HepG2 (cell line): ENCODE measurements around the gene KRI1. TPM values are rescaled to one million over a fixed set of nuclear protein-coding genes. Genes with fewer than 3 reads are reported as not detected.
A peak's percentile ranks its signal among the peaks of the same experiment; 100 is the strongest.

Experiments
- CBFB ChIP-seq: sonication (generic); formaldehyde crosslinking; IDR thresholded peaks from 2 replicates; pipeline ENCODE4 v1.4.0; 2020; ENCODE audit warnings: missing genetic modification reagents
- E2F5 ChIP-seq: sonication (generic); formaldehyde crosslinking; conservative IDR thresholded peaks from 2 replicates; pipeline ENCODE4 v1.4.0; 2020; ENCODE audit warnings: missing genetic modification reagents
- ELK4 ChIP-seq: sonication (generic); formaldehyde crosslinking; IDR thresholded peaks from 2 replicates; pipeline ENCODE4 v1.9.0; 2021; ENCODE audit warnings: missing genetic modification reagents, borderline replicate concordance
- FOXM1 ChIP-seq: sonication (generic); formaldehyde crosslinking; IDR thresholded peaks from 2 replicates; pipeline ENCODE4 v1.5.0; 2020; ENCODE audit warnings: missing genetic modification reagents
- GLMP ChIP-seq: sonication (generic); formaldehyde crosslinking; IDR thresholded peaks from 2 replicates; pipeline ENCODE4 v1.9.0; 2021; ENCODE audit warnings: missing genetic modification reagents, mild to moderate bottlenecking, borderline replicate concordance
- MYNN ChIP-seq: sonication (generic); formaldehyde crosslinking; IDR thresholded peaks from 2 replicates; pipeline ENCODE4 v1.4.0; 2020; ENCODE audit warnings: mild to moderate bottlenecking, low read depth, missing genetic modification reagents
- NFE2L1 ChIP-seq: sonication (generic); formaldehyde crosslinking; IDR thresholded peaks from 2 replicates; pipeline ENCODE4 v1.4.0; 2020; ENCODE audit warnings: missing genetic modification reagents, mild to moderate bottlenecking, borderline replicate concordance
- RFX5 ChIP-seq: IDR thresholded peaks from 2 replicates; pipeline ENCODE4 v1.6.1; 2011; ENCODE audit warnings: low read depth, low read length, improper control_type of control experiment
- SALL2 ChIP-seq: sonication (generic); formaldehyde crosslinking; IDR thresholded peaks from 2 replicates; pipeline ENCODE4 v1.8.1; 2023; ENCODE audit warnings: mild to moderate bottlenecking, missing genetic modification reagents, inconsistent platforms
- SCMH1 ChIP-seq: sonication (generic); formaldehyde crosslinking; IDR thresholded peaks from 2 replicates; pipeline ENCODE4 v1.9.0; 2021; ENCODE audit warnings: missing genetic modification reagents, mild to moderate bottlenecking, borderline replicate concordance
- SP4 ChIP-seq: sonication (generic); formaldehyde crosslinking; IDR thresholded peaks from 2 replicates; pipeline ENCODE4 v1.8.1; 2023; ENCODE audit warnings: mild to moderate bottlenecking, missing genetic modification reagents
- SRSF4 ChIP-seq: fragments of 200-400 bp; formaldehyde crosslinking; IDR thresholded peaks from one replicate; pipeline ENCODE4 v1.6.1; 2018; ENCODE audit warnings: mild to moderate bottlenecking, low read depth, low read length, moderate library complexity; ENCODE audit not compliant: poor library complexity, severe bottlenecking
- THYN1 ChIP-seq: sonication (generic); formaldehyde crosslinking; IDR thresholded peaks from 2 replicates; pipeline ENCODE4 v1.8.1; 2023; ENCODE audit warnings: low read depth, mild to moderate bottlenecking, moderate library complexity, missing genetic modification reagents, borderline replicate concordance
- YEATS2 ChIP-seq: sonication (generic); formaldehyde crosslinking; IDR thresholded peaks from 2 replicates; pipeline ENCODE4 v1.4.0; 2020; ENCODE audit warnings: missing genetic modification reagents, borderline replicate concordance
- ZBTB10 ChIP-seq: sonication (generic); formaldehyde crosslinking; IDR thresholded peaks from 2 replicates; pipeline ENCODE4 v1.4.0; 2020; ENCODE audit warnings: missing genetic modification reagents, borderline replicate concordance
- ZNF232 ChIP-seq: sonication (generic); formaldehyde crosslinking; IDR thresholded peaks from 2 replicates; pipeline ENCODE4 v1.4.0; 2020; ENCODE audit warnings: missing genetic modification reagents, borderline replicate concordance
- ZNF282 ChIP-seq: fragments of 450-650 bp; IDR thresholded peaks from 2 replicates; pipeline ENCODE4 v1.6.1; 2018; ENCODE audit not compliant: partially characterized antibody
- ZNF550 ChIP-seq: sonication (generic); formaldehyde crosslinking; IDR thresholded peaks from 2 replicates; pipeline ENCODE4 v1.4.0; 2020; ENCODE audit warnings: mild to moderate bottlenecking, missing genetic modification reagents, borderline replicate concordance
- ZNF557 ChIP-seq: sonication (generic); formaldehyde crosslinking; IDR thresholded peaks from 2 replicates; pipeline ENCODE4 v1.4.0; 2020; ENCODE audit warnings: missing genetic modification reagents
- ZNF605 ChIP-seq: sonication (generic); formaldehyde crosslinking; IDR thresholded peaks from 2 replicates; pipeline ENCODE4 v1.8.0; 2022; ENCODE audit warnings: mild to moderate bottlenecking, missing genetic modification reagents
- ZNF761 ChIP-seq: sonication (generic); formaldehyde crosslinking; conservative IDR thresholded peaks from 2 replicates; pipeline ENCODE4 v1.4.0; 2020; ENCODE audit warnings: mild to moderate bottlenecking, missing genetic modification reagents
- ZNF780A ChIP-seq: sonication (generic); formaldehyde crosslinking; IDR thresholded peaks from 2 replicates; pipeline ENCODE4 v1.8.0; 2022; ENCODE audit warnings: mild to moderate bottlenecking, missing genetic modification reagents, moderate library complexity
- ZNF781 ChIP-seq: sonication (generic); formaldehyde crosslinking; IDR thresholded peaks from 2 replicates; pipeline ENCODE4 v1.5.1; 2020; ENCODE audit warnings: borderline replicate concordance, mild to moderate bottlenecking, missing genetic modification reagents; ENCODE audit errors: not compliant biosample characterization
- polyA plus RNA-seq, 8 experiments: library from polyadenylated mRNA; depleted of rRNA in 3 of 8; stranded (reverse) in 7 of 8; unstranded in 1 of 8; fragments of >200 nt; fragmentation: Illumina TruSeq in 4 of 8; extraction: Trizol in 4 of 8; gene quantifications; 2 replicates each; pipeline versions ENCODE4 v1.2.1 to v1.2.3, GENCODE V29; 2011 to 2016; ENCODE audit warnings: low read depth in 4 of 8, missing spikeins in 1 of 8, mixed read lengths in 1 of 8; ENCODE audit not compliant: insufficient read depth in 1 of 8
- total RNA-seq, 5 experiments: library from RNA; depleted of rRNA; stranded (reverse); fragments of >200 nt; fragmentation: Illumina TruSeq; extraction: Trizol; gene quantifications; 2 replicates each; pipeline ENCODE4 v1.2.3, GENCODE V29; 2016; ENCODE audit warnings: low read depth in 1 of 5

The KRI1 gene
- total and polyA plus RNA-seq, 2 of the 13 experiments (the other 11 are each of a cell fraction or from before 2014, with no cell fraction given): 9.1 to 11.7 TPM

GRCh38 chr19:10543420-10544241, 22.2 kb downstream of the KRI1 start, which contains the start of gene ATG4D (continued):
- TF ChIP-seq SALL2 (CRISPR knock-in tag): no peak
- TF ChIP-seq ZNF761 (CRISPR knock-in tag): no peak; the same call in 1 of the 2 replicates
- no peak for TF ChIP-seq SCMH1
- no peak for TF ChIP-seq ZNF232
- TF ChIP-seq MYNN: no peak
- no peak for TF ChIP-seq ZBTB10
- TF ChIP-seq ZNF605 (CRISPR knock-in tag): 0 out of 2 replicates have a peak, but pooled peaks have one; percentile 20
- TF ChIP-seq SRSF4: no peak
- peak; percentile 74 for TF ChIP-seq SP4 (CRISPR knock-in tag)
- no peak for TF ChIP-seq ELK4 (CRISPR knock-in tag)
- TF ChIP-seq RFX5: no peak
- TF ChIP-seq CBFB (CRISPR knock-in tag): no peak
- TF ChIP-seq ZNF781 (CRISPR knock-in tag): no peak
- TF ChIP-seq ZNF550 (CRISPR knock-in tag): no peak
- TF ChIP-seq NFE2L1 (CRISPR knock-in tag): no peak
- no peak for TF ChIP-seq YEATS2
- no peak for TF ChIP-seq ZNF780A (CRISPR knock-in tag)
- TF ChIP-seq THYN1 (CRISPR knock-in tag): no peak
- no peak for TF ChIP-seq ZNF557 (CRISPR knock-in tag)
- no peak for TF ChIP-seq ZNF282
- no peak for TF ChIP-seq GLMP (CRISPR knock-in tag)
- no peak for TF ChIP-seq FOXM1 (CRISPR knock-in tag)
- no peak for TF ChIP-seq E2F5 (CRISPR knock-in tag)
